Suprapubic skin (tissue), 4 donors: ENCODE data around the gene BARX1.

ENCODE experiments used
- EP300 ChIP-seq: sonication (generic); formaldehyde crosslinking; IDR thresholded peaks from one replicate; pipeline ENCODE4 v1.6.1; 2017; ENCODE audit warnings: antibody characterized with exemption
- POLR2A ChIP-seq, 2 donors: fragments of 450-650 bp; IDR thresholded peaks; one replicate each; pipeline ENCODE4 v1.6.1; 2017; ENCODE audit warnings: antibody characterized with exemption in 2 of 2, mild to moderate bottlenecking in 2 of 2, moderate library complexity in 2 of 2
- POLR2AphosphoS5 ChIP-seq, 3 donors: sonication (generic); formaldehyde crosslinking; IDR thresholded peaks; one replicate each; pipeline ENCODE4 v1.6.1; 2017; ENCODE audit warnings: antibody characterized with exemption in 3 of 3
- TF ChIP-seq, protein P1 (sequence below), 2 donors: fragments of 200-600 bp in 1 of 2; fragments of 450-650 bp in 1 of 2; sonication (generic) in 1 of 2; IDR thresholded peaks; one replicate each; pipeline ENCODE4 v1.5.1; 2016 to 2019; ENCODE audit warnings: antibody characterized with exemption in 2 of 2, mild to moderate bottlenecking in 1 of 2, moderate library complexity in 1 of 2

DNA sequence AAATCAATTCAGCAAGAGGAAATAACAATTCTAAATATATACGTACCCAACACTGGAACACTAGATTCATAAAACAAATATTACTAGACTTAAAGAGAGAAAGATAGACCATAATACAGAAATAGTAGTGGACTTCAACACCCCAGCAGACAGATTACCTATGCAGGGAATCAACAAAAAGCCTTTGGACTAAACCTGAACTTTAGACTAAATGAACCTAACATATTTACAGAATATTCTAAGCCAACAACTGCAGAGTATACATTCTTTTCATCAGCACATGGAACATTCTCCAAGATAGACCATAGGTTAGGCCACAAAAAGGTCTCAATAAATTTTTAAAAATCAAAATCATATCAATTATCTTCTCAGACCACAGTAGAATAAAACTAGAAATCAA, 32.9 kb upstream of the BARX1 start:
- TF ChIP-seq EP300: no peak
- TF ChIP-seq POLR2AphosphoS5 (IDR thresholded peaks at IDR 0.05): no peak
- TF ChIP-seq, protein P1, sequence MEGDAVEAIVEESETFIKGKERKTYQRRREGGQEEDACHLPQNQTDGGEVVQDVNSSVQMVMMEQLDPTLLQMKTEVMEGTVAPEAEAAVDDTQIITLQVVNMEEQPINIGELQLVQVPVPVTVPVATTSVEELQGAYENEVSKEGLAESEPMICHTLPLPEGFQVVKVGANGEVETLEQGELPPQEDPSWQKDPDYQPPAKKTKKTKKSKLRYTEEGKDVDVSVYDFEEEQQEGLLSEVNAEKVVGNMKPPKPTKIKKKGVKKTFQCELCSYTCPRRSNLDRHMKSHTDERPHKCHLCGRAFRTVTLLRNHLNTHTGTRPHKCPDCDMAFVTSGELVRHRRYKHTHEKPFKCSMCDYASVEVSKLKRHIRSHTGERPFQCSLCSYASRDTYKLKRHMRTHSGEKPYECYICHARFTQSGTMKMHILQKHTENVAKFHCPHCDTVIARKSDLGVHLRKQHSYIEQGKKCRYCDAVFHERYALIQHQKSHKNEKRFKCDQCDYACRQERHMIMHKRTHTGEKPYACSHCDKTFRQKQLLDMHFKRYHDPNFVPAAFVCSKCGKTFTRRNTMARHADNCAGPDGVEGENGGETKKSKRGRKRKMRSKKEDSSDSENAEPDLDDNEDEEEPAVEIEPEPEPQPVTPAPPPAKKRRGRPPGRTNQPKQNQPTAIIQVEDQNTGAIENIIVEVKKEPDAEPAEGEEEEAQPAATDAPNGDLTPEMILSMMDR (IDR thresholded peaks at IDR 0.05): no peak
- no peak for TF ChIP-seq POLR2A (IDR thresholded peaks at IDR 0.05)
